ENCODE data around the gene LRRC34. TPM values are rescaled to one million over a fixed set of nuclear protein-coding genes. Genes with fewer than 3 reads are reported as not detected.

The LRRC34 gene, protein sequence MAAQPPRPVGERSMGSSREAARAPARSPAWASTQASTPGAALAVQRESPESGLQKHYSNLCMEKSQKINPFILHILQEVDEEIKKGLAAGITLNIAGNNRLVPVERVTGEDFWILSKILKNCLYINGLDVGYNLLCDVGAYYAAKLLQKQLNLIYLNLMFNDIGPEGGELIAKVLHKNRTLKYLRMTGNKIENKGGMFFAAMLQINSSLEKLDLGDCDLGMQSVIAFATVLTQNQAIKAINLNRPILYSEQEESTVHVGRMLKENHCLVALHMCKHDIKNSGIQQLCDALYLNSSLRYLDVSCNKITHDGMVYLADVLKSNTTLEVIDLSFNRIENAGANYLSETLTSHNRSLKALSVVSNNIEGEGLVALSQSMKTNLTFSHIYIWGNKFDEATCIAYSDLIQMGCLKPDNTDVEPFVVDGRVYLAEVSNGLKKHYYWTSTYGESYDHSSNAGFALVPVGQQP
- total RNA-seq (2014; rRNA removed) (1.8 and 3.8 TPM in 2 replicates), Bru-seq, nascent RNA (percentile 45 among the genes with signal in this experiment), BruChase-seq, experiment 1, labeled RNA remaining after a 6-hour chase (percentile 39 among the genes with signal in this experiment), BruChase-seq, experiment 2, labeled RNA remaining after a 2-hour chase (percentile 47 among the genes with signal in this experiment)
- long read RNA-seq, partial matches to known transcripts, result 0 of 3 reads
- long read RNA-seq, other reads (novel, unspliced or antisense), result 1 of 3 reads

DNA sequence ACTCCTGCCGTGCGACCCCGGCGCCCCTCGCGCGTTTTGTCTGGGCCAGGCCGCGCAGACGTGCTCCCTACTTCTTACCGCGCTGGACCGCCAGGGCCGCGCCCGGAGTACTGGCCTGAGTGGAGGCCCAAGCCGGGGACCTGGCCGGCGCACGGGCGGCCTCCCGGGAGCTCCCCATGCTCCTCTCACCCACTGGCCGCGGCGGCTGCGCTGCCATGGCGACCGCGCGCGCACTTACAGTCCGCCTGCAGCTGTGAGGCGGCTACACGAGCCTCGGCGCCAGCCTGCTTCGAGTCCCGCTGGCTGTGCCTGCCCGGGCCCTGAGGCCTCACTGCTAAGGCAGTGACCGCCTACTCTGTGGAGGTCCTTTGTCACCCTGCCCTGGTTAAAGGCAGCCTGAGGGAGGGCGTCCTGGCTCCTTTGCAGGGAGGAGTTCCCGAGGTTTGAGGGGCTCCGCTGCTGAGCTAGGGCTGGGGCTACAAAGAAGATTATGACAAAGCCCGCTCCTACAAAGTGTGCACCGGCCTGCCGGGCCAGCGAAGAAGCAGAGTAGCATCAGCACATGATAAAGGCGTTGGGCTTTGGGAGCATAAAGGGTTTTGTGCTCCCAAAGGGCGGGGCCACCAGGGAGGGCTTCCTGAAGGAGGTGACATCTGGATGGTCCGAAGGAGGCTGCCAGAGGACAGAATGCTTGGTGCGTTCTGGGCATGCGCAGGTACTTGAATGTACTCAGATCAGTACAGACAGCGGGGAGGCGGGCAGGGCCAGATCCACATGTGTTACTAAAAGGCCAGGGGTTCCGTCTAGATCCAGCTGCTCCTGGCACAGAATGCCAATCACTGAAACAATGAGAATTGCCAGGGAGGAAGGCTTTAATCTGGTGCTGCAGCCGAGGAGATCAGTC, at the start of gene LRRC34, which contains the start of gene LRRIQ4:
LRRC34 (minus strand) TSS at position 573 of the 904 bp plus-strand sequence; CDS start at position 217, 356 bp downstream.
LRRIQ4 (plus strand) TSS at position 539 of the 904 bp plus-strand sequence. CDS start 9,052 bp downstream, outside the sequence.
- DNase-seq, result peak; percentile 67
- intact Hi-C loops (cut with micrococcal nuclease), result loop anchor here (5.0 kb wide), 1 partner anchor 40 kb away; the partner anchor contains the start of gene MYNN
- Histone ChIP-seq H3K9ac (ENCODE audit: low read length) (peak within 1 kb of the TSS; percentile 67), H3K27me3 (ENCODE audit: low read length) (no peaks in the 10 kb centered on the region), H3K36me3 (ENCODE audit: low read depth, low read length) (no peaks in the 10 kb centered on the region), H3K4me3 (ENCODE audit: low read length) (peak within 1 kb of the TSS; percentile 75), H3K79me2 (ENCODE audit: low read length) (no peaks in the 10 kb centered on the region), H3K4me2 (ENCODE audit: low read length) (peak within 1 kb of the TSS; percentile 95), H3K9me2 (replicated peaks; ENCODE audit: low read length) (no peaks in the 10 kb centered on the region), H3F3A (ENCODE audit: low read length, unreplicated experiment) (no peaks in the 10 kb centered on the region), H3K4me1 (ENCODE audit: insufficient read depth, low read length) (peaks cover 15% of the 10 kb centered on the region; the same call in 1 of the 2 replicates), H2AFZ (ENCODE audit: low read length) (peak within 1 kb of the TSS; percentile 85), H3K9me3 (ENCODE audit: low read length) (no peaks in the 10 kb centered on the region), H4K20me1 (ENCODE audit: low read length) (no peaks in the 10 kb centered on the region), H3K27ac (ENCODE audit: low read length) (peak within 1 kb of the TSS; percentile 10; the same call in 1 of the 2 replicates)
- POLR2A ChIA-PET (ENCODE audit: unreplicated experiment), result interaction anchor here (0.6 kb wide), 1 partner anchor 143 kb away, joined by 3 read pairs; no protein-coding TSS in a partner anchor
- CTCF ChIA-PET, result no interaction called here
- TF ChIP-seq EZH2 (IDR thresholded peaks at IDR 0.05; ENCODE audit: low read length, unreplicated experiment) (no peak), EZH2phosphoT487 (IDR thresholded peaks at IDR 0.05; ENCODE audit: borderline replicate concordance, low read length) (no peak)
- TF ChIP-seq, protein P1, sequence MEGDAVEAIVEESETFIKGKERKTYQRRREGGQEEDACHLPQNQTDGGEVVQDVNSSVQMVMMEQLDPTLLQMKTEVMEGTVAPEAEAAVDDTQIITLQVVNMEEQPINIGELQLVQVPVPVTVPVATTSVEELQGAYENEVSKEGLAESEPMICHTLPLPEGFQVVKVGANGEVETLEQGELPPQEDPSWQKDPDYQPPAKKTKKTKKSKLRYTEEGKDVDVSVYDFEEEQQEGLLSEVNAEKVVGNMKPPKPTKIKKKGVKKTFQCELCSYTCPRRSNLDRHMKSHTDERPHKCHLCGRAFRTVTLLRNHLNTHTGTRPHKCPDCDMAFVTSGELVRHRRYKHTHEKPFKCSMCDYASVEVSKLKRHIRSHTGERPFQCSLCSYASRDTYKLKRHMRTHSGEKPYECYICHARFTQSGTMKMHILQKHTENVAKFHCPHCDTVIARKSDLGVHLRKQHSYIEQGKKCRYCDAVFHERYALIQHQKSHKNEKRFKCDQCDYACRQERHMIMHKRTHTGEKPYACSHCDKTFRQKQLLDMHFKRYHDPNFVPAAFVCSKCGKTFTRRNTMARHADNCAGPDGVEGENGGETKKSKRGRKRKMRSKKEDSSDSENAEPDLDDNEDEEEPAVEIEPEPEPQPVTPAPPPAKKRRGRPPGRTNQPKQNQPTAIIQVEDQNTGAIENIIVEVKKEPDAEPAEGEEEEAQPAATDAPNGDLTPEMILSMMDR (conservative IDR thresholded peaks at IDR 0.05; ENCODE audit: low read depth, low read length), result no peak
- BruUV-seq (replicated peaks), result no TSS peak
- peak; percentile 79 for ATAC-seq

DNA sequence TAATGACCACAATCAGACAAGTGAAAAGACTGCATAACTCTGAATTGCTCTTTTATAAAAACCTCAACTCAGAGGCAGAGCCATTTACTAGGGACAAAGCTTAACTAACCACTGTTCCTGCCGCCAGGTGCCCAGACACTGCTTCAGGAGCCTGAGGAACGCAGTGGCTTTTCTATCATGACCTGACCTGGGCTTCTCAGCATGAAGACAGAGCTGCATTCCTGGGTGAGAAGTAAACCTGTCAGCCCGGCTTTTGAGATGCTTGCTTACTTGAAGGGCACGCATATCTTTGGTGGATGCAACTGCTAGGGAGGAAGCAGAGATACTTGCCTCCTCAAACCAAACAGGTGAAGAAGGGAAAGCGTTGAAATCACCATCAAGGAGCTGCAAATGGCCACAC, 49.2 kb upstream of the LRRC34 start:
- Histone ChIP-seq H4K20me1 (ENCODE audit: low read length) (no peaks in the 10 kb centered on the region), H3K36me3 (ENCODE audit: low read depth, low read length) (no peaks in the 10 kb centered on the region), H3K4me2 (ENCODE audit: low read length) (no peak overlapping the region), H3K4me1 (ENCODE audit: insufficient read depth, low read length) (no peaks in the 10 kb centered on the region), H3K9me2 (replicated peaks; ENCODE audit: low read length) (no peaks in the 10 kb centered on the region), H3K27me3 (ENCODE audit: low read length) (no peaks in the 10 kb centered on the region), H3K27ac (ENCODE audit: low read length) (no peak overlapping the region), H3K79me2 (ENCODE audit: low read length) (no peaks in the 10 kb centered on the region), H3K4me3 (ENCODE audit: low read length) (no peak overlapping the region), H3K9me3 (ENCODE audit: low read length) (no peaks in the 10 kb centered on the region), H3K9ac (ENCODE audit: low read length) (no peak overlapping the region), H3F3A (ENCODE audit: low read length, unreplicated experiment) (no peaks in the 10 kb centered on the region), H2AFZ (ENCODE audit: low read length) (no peak overlapping the region)
- ATAC-seq (no peak), DNase-seq (no peak)
- ChIA-PET POLR2A (ENCODE audit: unreplicated experiment) (interaction anchor here (1.1 kb wide), 1 partner anchor 105 kb away, joined by 7 read pairs; no protein-coding TSS in a partner anchor), CTCF (interaction anchor here (0.6 kb wide), 1 partner anchor 36 kb away, joined by 8 read pairs; no protein-coding TSS in a partner anchor)
- BruUV-seq (replicated peaks), result no TSS peak
- TF ChIP-seq EZH2 (IDR thresholded peaks at IDR 0.05; ENCODE audit: low read length, unreplicated experiment) (no peak), EZH2phosphoT487 (IDR thresholded peaks at IDR 0.05; ENCODE audit: borderline replicate concordance, low read length) (no peak)
- TF ChIP-seq, protein P1 (conservative IDR thresholded peaks at IDR 0.05; ENCODE audit: low read depth, low read length), result no peak
- intact Hi-C loops (cut with micrococcal nuclease), result loop anchor here (2.0 to 5.0 kb wide), 2 partner anchors 100 to 193 kb away; no protein-coding TSS in a partner anchor
